A673 (cell line): ENCODE data around the gene CUX1. TPM values are rescaled to one million over a fixed set of nuclear protein-coding genes. Genes with fewer than 3 reads are reported as not detected.

Experiments
- BruUV-seq: library from RNA; stranded (reverse); fragments of 400-500 nt; replicated peaks from 2 replicates; lab custom pipeline; 2021; lab: Mats Ljungman, UMichigan
- CTCF ChIA-PET: fragments of 300-600 bp; sonication (Branson Sonifier 250); formaldehyde crosslinking; loops from one replicate; lab custom pipeline; 2022; ENCODE audit warnings: antibody characterized with exemption; lab: Charles Lee
- POLR2A ChIA-PET: fragments of 300-600 bp; sonication (Branson Sonifier 250); formaldehyde crosslinking; loops from one replicate; lab custom pipeline; 2022; ENCODE audit warnings: antibody characterized with exemption; ENCODE audit not compliant: low non-redundant PET; lab: Charles Lee
- DNase-seq: peaks from one replicate; pipeline ENCODE4 v3.0.0-alpha.2; 2015; ENCODE audit warnings: low spot score
- H3K27ac ChIP-seq: fragments of 200-600 bp; sonication (generic); 2 replicates; pipeline ENCODE4 v1.5.1; 2016; ENCODE audit warnings: mixed run types, low read depth, mild to moderate bottlenecking, mixed read lengths, antibody characterized with exemption, low read length; ENCODE audit not compliant: poor library complexity, severe bottlenecking
- H3K27me3 ChIP-seq: fragments of 200-600 bp; sonication (generic); replicated peaks from 2 replicates; pipeline ENCODE4 v1.6.1; 2017; ENCODE audit warnings: mixed run types, low read depth, mild to moderate bottlenecking, mixed read lengths, antibody characterized with exemption, low read length; ENCODE audit not compliant: insufficient read depth, poor library complexity
- H3K36me3 ChIP-seq: fragments of 200-600 bp; sonication (generic); 2 replicates; pipeline ENCODE4 v1.6.1; 2016; ENCODE audit warnings: mixed run types, mild to moderate bottlenecking, mixed read lengths, antibody characterized with exemption, low read length; ENCODE audit not compliant: insufficient read depth, poor library complexity, severe bottlenecking
- H3K4me1 ChIP-seq: fragments of 200-600 bp; sonication (generic); 2 replicates; pipeline ENCODE4 v1.6.1; 2017; ENCODE audit warnings: mixed run types, mild to moderate bottlenecking, mixed read lengths, antibody characterized with exemption, low read length; ENCODE audit not compliant: insufficient read depth, poor library complexity, severe bottlenecking
- H3K4me3 ChIP-seq: fragments of 200-600 bp; sonication (generic); 2 replicates; pipeline ENCODE4 v1.5.1; 2016; ENCODE audit warnings: low read depth, mixed run types, mild to moderate bottlenecking, mixed read lengths, low read length; ENCODE audit not compliant: poor library complexity, severe bottlenecking
- H3K9me3 ChIP-seq: fragments of 200-600 bp; sonication (generic); 2 replicates; pipeline ENCODE4 v1.6.1; 2016; ENCODE audit warnings: mixed run types, low read depth, mild to moderate bottlenecking, mixed read lengths, antibody characterized with exemption, low read length; ENCODE audit not compliant: poor library complexity, severe bottlenecking
- EZH2 ChIP-seq: fragments of 200-600 bp; sonication (generic); IDR thresholded peaks from 2 replicates; pipeline ENCODE4 v1.6.1; 2017; ENCODE audit warnings: borderline replicate concordance, low read depth, mild to moderate bottlenecking, mixed read lengths, antibody characterized with exemption, low read length; ENCODE audit not compliant: poor library complexity, severe bottlenecking
- intact Hi-C: fragments of 100-400 bp; cut with micrococcal nuclease; formaldehyde crosslinking; loops from one replicate; pipeline ENCODE4 v1.10.0; 2022; ENCODE audit not compliant: unreplicated experiment
- total RNA-seq: library from RNA; stranded (reverse); gene quantifications from 2 replicates; pipeline ENCODE4 v1.2.3, GENCODE V29; 2021
- TF ChIP-seq, protein P1 (sequence below): fragments of 300-800, 200-600 bp; sonication (generic); conservative IDR thresholded peaks from 2 replicates; pipeline ENCODE4 v1.5.1; 2017; ENCODE audit warnings: low read depth, mild to moderate bottlenecking, antibody characterized with exemption, low read length, moderate library complexity, mixed read lengths

Gene CUX1
- total RNA-seq, 1 experiment from 2014 or later = 49.4 TPM

GRCh38 chr7:102055181-102055976 is 238.0 kb downstream of the CUX1 start:
- no TSS peak for BruUV-seq
- H3K36me3 ChIP-seq = peaks cover 3% of the 10 kb centered on the region
- no peak overlapping the region for H3K4me3 ChIP-seq
- TF ChIP-seq EZH2 = no peak
- TF ChIP-seq, protein P1, sequence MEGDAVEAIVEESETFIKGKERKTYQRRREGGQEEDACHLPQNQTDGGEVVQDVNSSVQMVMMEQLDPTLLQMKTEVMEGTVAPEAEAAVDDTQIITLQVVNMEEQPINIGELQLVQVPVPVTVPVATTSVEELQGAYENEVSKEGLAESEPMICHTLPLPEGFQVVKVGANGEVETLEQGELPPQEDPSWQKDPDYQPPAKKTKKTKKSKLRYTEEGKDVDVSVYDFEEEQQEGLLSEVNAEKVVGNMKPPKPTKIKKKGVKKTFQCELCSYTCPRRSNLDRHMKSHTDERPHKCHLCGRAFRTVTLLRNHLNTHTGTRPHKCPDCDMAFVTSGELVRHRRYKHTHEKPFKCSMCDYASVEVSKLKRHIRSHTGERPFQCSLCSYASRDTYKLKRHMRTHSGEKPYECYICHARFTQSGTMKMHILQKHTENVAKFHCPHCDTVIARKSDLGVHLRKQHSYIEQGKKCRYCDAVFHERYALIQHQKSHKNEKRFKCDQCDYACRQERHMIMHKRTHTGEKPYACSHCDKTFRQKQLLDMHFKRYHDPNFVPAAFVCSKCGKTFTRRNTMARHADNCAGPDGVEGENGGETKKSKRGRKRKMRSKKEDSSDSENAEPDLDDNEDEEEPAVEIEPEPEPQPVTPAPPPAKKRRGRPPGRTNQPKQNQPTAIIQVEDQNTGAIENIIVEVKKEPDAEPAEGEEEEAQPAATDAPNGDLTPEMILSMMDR = no peak
- DNase-seq = no peak
- intact Hi-C loops = no loop called here
- POLR2A ChIA-PET = no interaction called here
- H3K9me3 ChIP-seq = peaks cover 4% of the 10 kb centered on the region
- no peaks in the 10 kb centered on the region for H3K4me1 ChIP-seq
- H3K27ac ChIP-seq = no peak overlapping the region
- CTCF ChIA-PET = no interaction called here
- no peaks in the 10 kb centered on the region for H3K27me3 ChIP-seq

- intact Hi-C loops = no loop called here
- DNase-seq = no peak
- no peak for TF ChIP-seq EZH2
- TF ChIP-seq, protein P1 = no peak
- BruUV-seq = no TSS peak
- Histone ChIP-seq H3K4me1 (no peaks in the 10 kb centered on the region), H3K27me3 (no peaks in the 10 kb centered on the region), H3K4me3 (no peak overlapping the region), H3K36me3 (no peaks in the 10 kb centered on the region), H3K27ac (no peak overlapping the region), H3K9me3 (no peaks in the 10 kb centered on the region)
- ChIA-PET POLR2A (no interaction called here), CTCF (no interaction called here)
These were observed 242.1 kb downstream of the CUX1 start for GRCh38 chr7:102059524-102059923.

DNA sequence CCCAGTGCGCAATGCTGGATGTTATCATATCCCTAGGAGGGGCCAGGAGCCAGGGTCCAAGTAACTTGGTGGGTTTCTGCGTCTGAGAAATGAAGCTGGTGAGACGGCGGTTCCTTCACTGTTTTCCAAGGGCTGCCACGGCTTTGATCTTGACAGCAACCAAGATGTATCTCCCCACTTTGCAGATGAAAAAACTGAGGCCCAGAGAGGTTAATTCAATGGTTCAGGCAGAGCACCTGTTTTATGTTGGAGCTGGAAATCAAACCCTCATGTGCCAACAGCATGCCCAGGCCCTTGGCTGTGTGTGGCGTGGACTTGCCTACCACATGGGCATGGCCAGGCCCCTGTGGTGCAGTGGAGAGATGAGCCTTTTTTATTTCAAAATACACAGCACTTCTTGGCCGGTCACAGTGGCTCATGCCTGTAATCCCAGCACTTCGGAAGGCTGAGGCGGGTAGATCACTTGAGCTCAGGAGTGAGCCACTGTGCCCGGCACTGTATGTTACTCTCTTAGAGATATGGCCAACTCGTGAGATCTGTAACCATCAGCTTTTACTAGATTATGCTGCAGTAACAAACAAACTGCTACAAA is 244.0 kb downstream of the CUX1 start:
- no peak for TF ChIP-seq EZH2
- H3K27ac ChIP-seq = no peak overlapping the region
- no peaks in the 10 kb centered on the region for H3K27me3 ChIP-seq
- H3K4me3 ChIP-seq = no peak overlapping the region
- POLR2A ChIA-PET = no interaction called here
- no peaks in the 10 kb centered on the region for H3K9me3 ChIP-seq
- no peaks in the 10 kb centered on the region for H3K4me1 ChIP-seq
- H3K36me3 ChIP-seq = no peaks in the 10 kb centered on the region
- intact Hi-C loops = no loop called here
- no peak for DNase-seq
- CTCF ChIA-PET = no interaction called here
- no TSS peak for BruUV-seq
